Left ventricle myocardium superior (tissue), 1 donor: ENCODE results near the gene DOCK9. TPM values are rescaled to one million over a fixed set of nuclear protein-coding genes. Genes with fewer than 3 reads are reported as not detected.

ENCODE experiments used
- ATAC-seq: fragments of 200-7000 bp; cut with Tn5 transposase; one replicate; pipeline ENCODE4 v1.9.1; 2020; ENCODE audit warnings: mild to moderate bottlenecking, moderate library complexity
- DNase-seq: peaks from one replicate; pipeline ENCODE4 v3.0.0-alpha.2; 2020
- intact Hi-C: fragments of 100-400 bp; cut with micrococcal nuclease; formaldehyde crosslinking; loops from one replicate; pipeline ENCODE4 v1.11.0; 2022
- total RNA-seq: library from RNA; stranded (reverse); fragmentation: NEBNext Ultra II Directional; extraction: Animal tissue kit (Norgen Biotek cat#: 25700); gene quantifications from one replicate; pipeline ENCODE4 v1.2.1, GENCODE V29; 2021
- donor health status: DM: no; HTN: yes; CAD: no; lungs with severe emphysema.

The DOCK9 gene
- total RNA-seq, 1 donor from 2014 or later, result 39.6 TPM

DNA sequence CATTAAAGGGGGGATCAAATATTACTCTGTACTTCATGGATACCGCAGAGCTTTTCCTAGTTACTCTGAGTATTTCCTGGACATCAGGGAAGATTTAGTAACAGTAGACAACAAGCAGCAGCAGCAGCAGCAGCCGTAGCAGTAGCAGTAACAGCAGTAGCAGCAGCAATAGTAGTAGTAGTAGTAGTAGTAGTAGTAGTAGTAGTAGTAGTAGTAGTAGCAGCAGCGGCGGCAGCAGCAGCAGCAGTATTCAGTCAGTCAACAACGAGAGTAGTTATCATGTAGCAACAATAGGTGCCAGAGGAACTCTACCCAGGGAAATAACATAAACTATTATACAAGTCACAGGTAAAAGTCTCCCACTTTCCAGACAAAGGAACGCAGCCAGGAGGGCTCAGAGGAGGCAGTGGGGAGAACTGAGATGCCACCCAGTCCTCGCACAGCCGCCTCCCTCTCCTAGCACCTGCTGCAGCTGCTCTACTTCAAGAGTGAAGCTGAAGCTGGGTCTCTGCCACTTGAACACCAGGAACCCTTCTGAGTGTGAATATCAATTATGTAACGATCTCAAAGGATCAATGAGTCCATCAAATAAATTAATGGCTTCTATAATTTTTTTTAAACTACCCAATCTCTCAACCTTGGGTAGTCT lies 1.3 kb upstream of the DOCK9 start:
- DNase-seq, result no peak
- ATAC-seq, result no peak
- intact Hi-C loops, result no loop called here

DNA sequence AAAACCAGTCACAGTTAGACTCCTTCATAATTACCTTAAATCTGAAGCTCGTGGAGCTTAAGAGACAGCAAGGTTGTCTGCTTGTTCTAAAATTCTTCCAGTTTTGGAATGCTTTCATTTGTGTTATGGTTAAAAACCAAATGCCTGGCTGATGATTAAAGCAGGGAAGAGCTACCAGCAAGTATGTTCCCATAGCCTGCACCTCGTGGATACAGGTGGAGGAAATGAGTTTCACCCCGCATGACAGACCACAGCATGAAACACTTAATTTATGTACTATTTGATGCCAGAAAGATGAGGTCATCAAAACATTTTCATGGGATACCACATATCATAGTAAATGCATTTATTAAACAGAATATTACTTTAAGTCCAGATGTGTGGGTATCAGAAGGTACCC lies 416 bp upstream of the DOCK9 start:
- intact Hi-C loops, result no loop called here
- ATAC-seq (peak; percentile 1), DNase-seq (no peak)

DNA sequence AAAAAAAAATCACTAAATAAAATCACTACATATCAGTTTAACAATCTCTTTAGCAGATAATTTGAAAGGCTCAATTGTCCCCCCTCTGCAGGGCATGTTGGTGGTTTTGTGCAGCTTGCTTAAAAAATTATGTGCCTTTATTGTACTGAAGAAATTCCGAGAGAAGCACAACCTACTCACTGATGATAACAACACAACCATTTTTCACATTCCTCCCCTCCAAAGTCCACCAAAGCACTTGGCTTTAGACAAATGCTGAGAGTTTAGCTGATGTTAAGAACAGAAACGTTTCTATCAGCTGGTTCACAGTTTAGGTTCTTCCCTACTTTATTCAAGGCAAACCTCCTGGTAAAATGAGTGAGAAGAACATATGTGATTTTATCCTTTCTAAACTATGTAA lies 923 bp downstream of the DOCK9 start:
- ATAC-seq, result no peak
- intact Hi-C loops, result no loop called here
- no peak for DNase-seq

DNA sequence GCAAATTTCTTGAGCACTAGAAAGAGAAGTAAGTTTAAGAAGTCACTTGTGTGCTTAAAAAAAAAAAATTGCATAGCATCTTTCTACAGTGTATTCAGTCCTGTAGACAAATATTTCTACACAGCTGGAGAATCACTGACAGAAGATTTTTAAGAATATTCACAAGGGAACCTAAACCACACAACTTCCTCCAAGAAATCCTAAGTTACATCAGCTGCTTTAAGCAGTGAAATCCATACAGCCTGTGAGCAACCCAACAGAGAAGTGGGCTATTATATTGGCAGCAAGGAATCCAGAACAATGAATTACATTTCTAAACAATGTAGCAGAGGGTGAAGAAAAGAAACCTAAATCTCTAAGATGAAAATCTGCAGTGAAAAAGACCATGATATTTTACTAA lies 1.5 kb downstream of the DOCK9 start:
- no peak for ATAC-seq
- DNase-seq, result no peak
- intact Hi-C loops, result no loop called here

DNA sequence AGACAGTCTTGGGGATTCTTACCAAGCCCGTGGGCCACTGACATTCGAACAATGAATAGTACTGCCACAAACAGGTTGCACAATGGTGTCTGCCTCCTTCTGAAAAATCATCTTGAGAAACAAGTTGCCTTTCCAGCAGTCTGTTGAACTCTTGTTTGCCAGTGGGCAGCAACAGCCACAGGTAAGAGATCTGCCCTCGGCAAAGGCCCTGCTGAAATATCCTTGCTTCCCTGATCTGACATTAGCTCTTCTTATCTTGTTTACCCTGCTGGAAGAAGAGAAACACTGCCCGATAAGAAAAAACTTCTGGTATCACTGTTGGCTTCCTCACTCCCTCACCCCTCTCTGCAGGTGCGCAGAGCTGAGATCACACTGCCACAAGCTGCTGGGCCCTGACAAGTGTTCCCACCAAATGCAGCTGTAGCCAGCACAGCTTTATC lies 2.0 kb downstream of the DOCK9 start:
- no peak for DNase-seq
- no peak for ATAC-seq
- intact Hi-C loops, result no loop called here

DNA sequence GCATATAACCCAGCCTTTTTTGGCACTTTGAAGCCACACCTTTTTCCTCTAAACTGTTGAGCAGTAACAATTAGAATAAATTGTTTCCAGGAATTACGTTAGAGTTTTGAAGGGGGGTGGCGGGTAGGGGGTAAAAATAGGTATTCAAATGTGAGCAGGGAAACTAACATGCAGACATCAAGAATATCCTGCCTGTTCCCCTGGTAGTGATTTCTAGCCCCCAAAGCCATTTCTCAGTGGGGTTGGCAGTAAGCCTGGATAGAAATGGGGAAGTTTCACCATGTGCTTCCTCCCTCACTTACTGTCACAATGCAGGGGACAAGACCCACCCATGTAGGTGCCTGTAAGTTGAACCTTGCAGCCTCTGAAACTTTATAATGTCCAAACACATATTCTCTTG lies 3.8 kb downstream of the DOCK9 start:
- DNase-seq (no peak), ATAC-seq (no peak)
- intact Hi-C loops, result no loop called here

DNA sequence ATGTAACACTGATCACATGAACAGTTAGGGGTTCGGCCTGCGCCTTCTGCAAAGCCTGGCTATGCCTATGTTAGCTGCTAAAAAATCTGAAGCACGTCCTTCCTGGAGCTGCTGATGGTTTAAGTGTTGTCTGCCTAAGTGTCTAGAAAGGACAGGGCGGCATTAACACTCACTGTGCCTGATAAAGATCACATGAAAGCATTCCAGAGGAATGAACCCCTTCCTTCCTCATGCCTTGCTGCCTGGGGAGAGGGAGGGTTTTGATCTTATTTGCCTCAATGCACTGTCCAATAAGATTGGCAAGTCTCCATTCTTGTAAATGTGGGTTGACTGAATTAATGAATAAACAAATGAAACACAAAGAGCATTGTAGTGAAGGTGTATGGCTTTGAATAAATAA lies 5.2 kb downstream of the DOCK9 start:
- DNase-seq, result no peak
- ATAC-seq, result no peak
- intact Hi-C loops, result no loop called here

DNA sequence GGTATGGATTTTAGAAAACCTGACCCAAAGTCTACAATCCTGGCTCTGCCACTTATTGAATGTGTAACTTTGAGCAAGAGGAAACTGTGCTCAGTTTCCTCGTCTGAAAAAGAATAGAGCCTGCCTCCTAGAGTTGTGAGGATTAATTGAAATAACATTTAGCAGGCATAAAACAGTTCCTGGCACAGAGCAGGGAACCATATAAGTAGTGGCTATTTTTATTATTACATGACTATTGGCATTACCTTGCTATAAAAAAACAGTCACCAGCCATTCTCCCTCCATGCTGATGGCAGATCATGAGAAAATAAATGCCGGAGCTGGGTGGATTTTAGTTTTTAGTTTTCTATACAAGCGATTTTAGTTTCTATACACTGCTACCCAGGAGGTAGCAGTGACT lies 5.8 kb downstream of the DOCK9 start:
- DNase-seq, result no peak
- no peak for ATAC-seq
- intact Hi-C loops, result no loop called here

DNA sequence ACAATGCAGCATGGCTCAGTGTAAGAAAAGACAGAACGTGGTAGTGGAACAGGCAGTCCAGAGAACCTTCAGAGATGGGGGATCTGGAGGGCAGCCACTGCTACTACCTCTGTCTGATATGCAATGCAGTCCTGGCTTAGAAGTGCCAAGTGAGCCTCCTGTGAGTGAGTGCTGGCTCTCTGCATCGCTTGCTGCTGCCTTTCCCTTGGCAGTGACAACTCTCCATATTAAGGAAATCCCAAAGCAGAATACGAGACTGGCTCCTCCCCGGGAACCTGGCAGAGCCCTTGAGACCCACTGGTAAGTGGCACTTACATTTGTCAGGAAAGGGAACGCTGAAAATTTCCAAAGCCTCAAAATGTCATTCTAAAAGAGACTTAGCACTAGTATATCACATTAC lies 7.5 kb downstream of the DOCK9 start:
- intact Hi-C loops, result no loop called here
- DNase-seq, result peak; percentile 66
- ATAC-seq, result peak; percentile 93

GRCh38 chr13:98967491-98967890 lies 10.4 kb downstream of the DOCK9 start:
- intact Hi-C loops, result no loop called here
- ATAC-seq (no peak), DNase-seq (no peak)

- ATAC-seq, result no peak
- intact Hi-C loops, result no loop called here
- no peak for DNase-seq
Observed at GRCh38 chr13:98966019-98966418, 11.8 kb downstream of the DOCK9 start.

GRCh38 chr13:98965325-98965724 lies 12.5 kb downstream of the DOCK9 start:
- DNase-seq, result no peak
- intact Hi-C loops, result no loop called here
- no peak for ATAC-seq

GRCh38 chr13:98963917-98964316 lies 13.9 kb downstream of the DOCK9 start:
- intact Hi-C loops, result no loop called here
- ATAC-seq (peak; percentile 39), DNase-seq (no peak)

DNA sequence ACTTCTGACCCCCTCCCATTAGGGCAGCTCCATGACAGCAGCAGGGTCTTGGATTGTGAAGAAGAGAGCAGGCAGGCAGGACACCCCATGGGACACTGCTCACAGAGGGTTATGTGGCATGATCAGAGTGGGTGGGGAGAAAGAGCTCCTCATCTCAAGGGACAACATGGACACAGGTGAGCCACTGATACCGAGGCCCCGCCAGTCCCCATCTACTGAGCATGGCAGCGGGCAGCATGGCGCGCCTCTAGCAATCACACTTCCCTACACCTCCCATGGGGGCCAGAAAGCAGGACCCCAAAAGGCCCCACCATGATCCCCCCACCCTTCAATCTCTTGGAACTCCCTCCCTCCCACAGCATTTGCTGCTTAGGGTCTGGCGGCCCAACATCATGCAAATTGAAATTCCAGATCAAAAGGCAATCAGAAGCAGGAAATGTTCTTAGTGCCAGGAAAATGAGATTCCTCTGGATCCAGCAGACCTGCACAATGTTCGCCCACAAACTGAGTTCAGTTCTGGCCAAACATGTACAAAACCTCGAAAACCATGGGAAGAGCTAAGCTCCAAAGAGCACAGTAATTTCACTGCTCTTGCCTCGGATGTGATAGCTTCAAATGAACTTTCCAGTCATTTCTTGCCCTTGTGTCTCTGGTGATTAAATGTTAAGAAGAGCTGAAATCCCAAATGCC lies 14.8 kb downstream of the DOCK9 start:
- no peak for DNase-seq
- ATAC-seq, result peak; percentile 11

GRCh38 chr13:98961503-98962105 lies 16.3 kb downstream of the DOCK9 start:
- intact Hi-C loops, result no loop called here
- peak; percentile 32 for ATAC-seq

More for the DNA sequence above, 14.8 kb downstream of the DOCK9 start:
- intact Hi-C loops, result no loop called here

GRCh38 chr13:98960606-98961502 lies 17.0 kb downstream of the DOCK9 start:
- intact Hi-C loops, result no loop called here
- ATAC-seq (peak; percentile 12), DNase-seq (no peak)

More at GRCh38 chr13:98961503-98962105, 16.3 kb downstream of the DOCK9 start:
- DNase-seq, result no peak

DNA sequence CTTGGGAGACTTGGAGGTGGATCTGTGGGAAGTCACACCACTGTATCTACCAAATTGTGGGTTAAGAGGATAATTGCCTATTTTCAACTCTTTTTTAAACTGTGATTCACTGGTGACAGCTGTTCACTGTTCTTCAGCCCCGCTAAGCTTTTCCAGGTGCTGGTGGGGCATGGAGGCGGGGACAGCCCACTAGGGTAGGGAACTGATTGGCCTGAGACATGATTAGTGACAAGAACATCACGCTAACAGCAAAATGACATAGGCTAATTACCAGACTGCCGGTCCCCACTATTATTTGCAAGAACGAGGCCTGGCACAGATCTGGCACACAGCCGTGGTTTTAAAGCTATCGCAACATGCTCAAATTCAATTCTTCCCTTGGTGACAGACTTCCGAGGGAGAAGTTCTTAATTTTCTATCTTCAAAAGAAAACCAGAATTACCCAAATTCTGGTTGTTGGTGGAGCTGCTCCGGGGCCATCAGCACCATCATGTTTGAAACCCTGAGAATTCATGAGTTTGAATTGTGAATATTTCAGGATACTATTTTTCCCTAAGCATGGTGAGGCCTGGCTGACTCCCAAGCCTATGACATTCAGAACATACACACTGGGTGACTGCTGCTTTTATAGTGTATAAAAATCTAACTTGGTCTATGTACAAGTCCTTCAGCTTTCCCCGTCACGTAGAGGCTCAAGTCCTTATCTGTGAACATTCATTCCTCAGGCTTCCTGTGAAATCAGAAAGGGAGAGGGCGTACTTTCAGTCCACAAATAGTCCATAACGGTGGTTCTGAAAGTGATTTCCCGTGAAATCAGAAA lies 17.9 kb downstream of the DOCK9 start:
- DNase-seq (no peak), ATAC-seq (peak; percentile 55)
- intact Hi-C loops, result no loop called here

DNA sequence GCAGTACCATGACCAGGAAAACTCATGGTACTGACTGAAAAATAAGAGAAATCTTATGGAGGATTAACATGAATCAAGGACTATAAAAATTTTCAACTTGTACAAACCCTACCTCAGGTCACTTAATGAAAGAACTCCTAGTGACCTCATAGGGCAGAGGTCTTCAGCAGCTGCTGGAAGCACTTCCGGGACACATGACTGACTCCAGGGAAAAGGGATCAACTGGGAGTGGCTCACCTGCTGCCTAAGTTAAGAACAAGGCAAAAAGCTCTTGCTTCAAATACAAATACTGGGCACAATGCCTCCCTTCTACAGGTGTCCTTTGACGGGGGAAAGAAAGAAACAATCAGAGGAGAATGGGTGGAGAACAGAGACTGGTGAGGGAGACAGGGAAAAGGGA lies 18.6 kb downstream of the DOCK9 start:
- intact Hi-C loops, result no loop called here
- no peak for ATAC-seq
- DNase-seq, result no peak

DNA sequence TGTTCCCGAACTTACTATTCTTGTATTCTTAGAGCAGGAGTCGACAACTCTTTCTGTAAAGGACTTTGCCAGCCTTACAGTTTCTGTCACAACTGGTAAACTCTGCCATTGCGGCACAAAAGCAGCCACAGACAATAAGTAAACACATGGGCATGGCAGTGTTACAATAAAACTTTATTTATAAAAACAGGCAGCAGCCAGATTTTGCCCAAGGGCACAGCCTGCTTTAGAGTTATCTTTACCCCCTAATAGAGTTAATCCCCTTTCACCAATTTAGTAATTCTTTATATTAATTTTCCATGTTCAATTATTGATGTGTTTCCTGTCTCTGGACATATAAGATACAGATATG lies 19.4 kb downstream of the DOCK9 start:
- DNase-seq (no peak), ATAC-seq (no peak)
- intact Hi-C loops, result no loop called here
